ENCODE results near the gene ROBO1.
"Not testable (repeated sequence)": the region's sequence is repeated elsewhere in the genome, so short reads cannot be mapped to it uniquely, and the experiment has no call there.

Gene ROBO1

DNA sequence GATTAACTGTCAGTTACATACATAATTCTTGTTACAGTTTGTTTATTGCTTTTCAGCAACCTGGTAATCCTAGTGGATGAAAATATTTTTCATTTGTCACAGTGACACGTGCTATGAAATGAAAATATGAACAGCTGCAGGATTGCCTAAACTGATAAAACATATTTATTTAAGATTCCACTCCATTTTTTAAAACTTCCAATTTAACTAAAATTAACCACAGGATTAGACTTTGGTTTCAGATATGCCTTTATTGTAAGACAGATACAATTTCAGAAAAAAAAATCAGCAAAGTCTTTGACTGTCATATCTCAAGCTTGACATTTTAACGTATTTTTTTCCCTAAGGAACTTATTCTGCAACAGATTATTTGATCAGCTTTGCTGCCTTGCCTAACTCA, 550.7 kb downstream of the ROBO1 start:
- DNase-seq, result no peak

- no peak for DNase-seq
Measured at GRCh38 chr3:79215286-79215685, 552.5 kb downstream of the ROBO1 start.

DNA sequence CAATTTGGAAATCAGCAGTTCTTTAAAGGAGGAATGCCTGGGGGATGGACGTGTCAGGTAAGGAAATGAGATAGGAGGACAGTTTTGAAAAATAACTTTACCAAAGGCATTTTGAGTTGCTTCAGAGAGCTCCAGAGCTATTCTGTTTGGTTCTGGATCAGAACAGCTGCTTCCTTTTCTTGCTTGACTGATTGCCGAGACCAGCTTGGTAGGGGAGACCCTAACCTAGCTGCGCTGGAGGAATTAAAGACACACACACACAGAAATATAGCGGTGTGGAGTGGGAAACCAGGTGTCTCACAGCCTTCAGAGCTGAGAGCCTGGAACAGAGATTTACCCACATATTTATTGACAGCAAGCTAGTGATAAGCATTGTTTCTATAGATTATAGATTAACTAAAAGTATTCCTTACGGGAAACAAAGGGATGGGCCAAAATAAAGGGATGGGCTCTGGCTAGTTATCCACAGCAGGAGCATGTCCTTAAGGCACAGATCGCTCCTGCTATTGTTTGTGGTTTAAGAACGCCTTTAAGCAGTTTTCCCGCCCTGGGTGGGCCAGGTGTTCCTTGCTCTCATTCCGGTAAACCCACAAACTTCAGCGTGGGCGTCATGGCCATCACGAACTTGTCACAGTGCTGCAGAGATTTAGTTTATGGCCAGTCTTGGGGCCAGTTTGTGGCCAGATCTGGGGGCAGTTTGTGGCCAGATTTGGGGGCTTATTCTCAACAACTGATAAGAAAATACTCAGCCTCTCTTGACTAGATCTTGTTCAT, 556.0 kb downstream of the ROBO1 start:
- DNase-seq, result no peak

DNA sequence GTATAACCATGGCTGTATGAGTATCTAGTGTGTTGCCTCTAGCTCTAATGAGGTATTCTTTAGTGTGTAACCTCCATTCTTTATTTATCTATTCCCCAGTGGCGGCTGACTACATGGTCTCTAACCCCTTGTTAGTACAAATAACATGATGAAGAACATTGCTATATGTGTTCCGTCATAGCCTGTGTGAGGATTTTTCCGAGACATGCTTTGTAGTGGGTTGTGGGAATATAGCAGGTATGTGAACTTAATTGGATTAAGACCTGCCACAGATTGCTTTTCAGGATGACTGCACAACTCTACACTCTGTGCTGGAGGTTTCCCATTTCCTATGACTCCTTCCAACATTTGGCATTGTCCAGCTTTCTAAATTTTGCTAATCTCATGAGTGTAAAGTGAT, 563.4 kb downstream of the ROBO1 start:
- no peak for DNase-seq

DNA sequence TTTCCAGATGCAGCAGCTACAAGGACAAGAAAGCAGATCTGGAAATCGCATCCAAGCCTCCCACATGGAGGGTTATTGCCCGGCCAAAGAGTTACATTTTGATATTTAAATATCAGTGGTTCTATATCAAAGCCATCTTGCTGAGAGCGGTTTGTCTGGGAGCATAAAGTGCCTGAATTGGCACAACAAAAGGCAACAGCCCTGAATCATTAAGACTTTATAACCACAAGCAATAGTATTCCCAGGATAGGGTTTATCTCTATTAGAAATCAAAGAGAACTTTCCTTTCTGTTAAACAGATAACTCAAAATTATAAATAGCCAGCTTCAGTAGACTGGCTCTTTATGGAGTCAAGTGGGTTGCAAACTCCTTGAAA, 564.7 kb downstream of the ROBO1 start:
- DNase-seq, result no peak

DNA sequence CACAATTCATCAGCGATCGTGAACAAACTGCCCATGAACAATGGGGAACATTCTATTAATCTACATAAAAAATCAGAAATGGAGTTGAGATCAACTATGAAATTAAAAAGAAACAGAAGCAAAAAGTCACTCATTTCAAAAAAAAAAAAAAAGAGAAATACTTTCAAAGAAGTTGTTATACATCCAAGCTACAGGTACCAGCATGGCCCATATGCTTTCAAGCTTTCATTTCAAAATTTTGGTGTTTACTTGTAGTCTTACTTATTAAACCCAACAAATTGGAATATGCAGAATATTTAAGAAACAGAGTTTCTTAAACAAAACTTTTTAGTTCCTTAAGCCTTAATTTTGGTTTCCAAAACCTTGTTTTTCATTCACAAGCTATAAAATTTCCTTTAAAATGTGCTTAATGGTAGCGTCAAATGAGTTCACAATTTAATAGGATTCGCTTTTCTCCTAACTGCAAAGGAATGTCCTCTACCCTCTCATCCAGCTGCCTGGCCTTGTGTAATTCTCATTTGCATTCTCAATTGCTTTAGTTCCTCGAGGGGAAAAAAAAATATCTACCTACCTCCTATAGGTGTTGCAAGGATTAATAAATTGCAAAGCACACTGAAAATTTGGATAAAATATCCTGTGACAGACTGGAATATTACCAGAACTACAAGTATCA, 565.2 kb downstream of the ROBO1 start:
- no peak for DNase-seq

- no peak for DNase-seq
Measured at GRCh38 chr3:79200456-79200855, 567.3 kb downstream of the ROBO1 start.

- no peak for DNase-seq
Measured at GRCh38 chr3:79199966-79200365, 567.8 kb downstream of the ROBO1 start.

- no peak for DNase-seq
Measured at GRCh38 chr3:79187426-79187825, 580.4 kb downstream of the ROBO1 start.

DNA sequence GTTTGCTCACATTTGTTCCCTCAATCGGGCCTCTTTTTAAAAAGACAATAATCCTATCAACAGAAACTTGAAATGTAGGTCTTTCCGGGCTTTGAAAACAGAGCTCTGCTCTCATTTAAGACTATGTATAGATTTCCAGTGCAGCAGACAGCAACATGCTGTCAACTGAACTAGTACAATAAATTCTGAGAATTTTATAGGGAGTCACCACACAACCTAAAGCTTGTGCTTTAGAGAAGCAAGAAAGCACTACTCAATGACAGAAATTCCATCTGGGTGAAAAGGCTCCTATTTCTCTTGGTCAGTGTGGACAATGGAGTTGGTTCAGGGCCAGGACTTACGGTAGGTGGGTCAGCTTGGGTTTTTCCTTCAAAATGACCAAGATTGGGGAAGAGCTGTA, 583.5 kb downstream of the ROBO1 start:
- DNase-seq, result no peak

DNA sequence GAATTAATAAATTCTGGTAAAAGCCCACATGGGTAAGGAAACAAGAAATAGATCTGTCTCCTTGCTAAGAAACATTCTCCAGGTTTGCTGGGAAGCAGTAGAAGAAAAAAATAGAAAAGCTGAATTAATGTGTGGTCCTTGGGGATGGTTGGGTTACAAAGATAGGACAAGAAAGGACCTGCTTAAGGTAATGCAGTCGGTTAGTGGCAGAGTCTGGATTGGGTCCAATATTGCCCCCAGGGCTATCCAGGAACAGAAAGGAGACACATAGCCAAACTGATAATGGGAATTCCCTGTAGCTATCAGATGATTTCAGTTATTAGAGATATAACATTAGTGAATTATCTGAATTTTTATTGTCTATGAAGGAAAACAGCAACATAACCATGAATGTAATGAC, 584.3 kb downstream of the ROBO1 start:
- DNase-seq, result no peak

GRCh38 chr3:79178471-79179180, 589.2 kb downstream of the ROBO1 start:
- DNase-seq, result no peak

DNA sequence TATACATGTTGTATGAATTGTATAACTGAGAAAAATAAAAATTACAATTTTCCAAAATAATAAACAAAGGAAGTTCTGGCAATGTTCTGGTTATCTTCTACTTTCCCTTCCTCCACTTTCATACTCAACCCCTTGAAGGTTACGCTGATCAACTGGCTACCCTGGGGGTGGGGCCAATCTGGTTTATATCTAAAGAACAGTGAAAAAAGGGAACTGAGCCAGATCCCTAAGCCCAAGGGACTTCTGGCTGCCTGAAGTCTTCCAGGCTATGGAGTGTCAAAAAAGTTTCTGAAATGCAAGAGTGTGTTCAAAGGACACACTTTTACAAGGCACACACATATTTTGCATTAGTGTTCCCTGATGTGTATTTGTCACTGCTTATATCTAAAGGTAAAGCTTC, 591.9 kb downstream of the ROBO1 start:
- DNase-seq, result no peak

GRCh38 chr3:79173259-79173658, 594.5 kb downstream of the ROBO1 start:
- DNase-seq, result not testable (repeated sequence)

- no peak for DNase-seq
Measured at GRCh38 chr3:79172241-79172640, 595.6 kb downstream of the ROBO1 start.

DNA sequence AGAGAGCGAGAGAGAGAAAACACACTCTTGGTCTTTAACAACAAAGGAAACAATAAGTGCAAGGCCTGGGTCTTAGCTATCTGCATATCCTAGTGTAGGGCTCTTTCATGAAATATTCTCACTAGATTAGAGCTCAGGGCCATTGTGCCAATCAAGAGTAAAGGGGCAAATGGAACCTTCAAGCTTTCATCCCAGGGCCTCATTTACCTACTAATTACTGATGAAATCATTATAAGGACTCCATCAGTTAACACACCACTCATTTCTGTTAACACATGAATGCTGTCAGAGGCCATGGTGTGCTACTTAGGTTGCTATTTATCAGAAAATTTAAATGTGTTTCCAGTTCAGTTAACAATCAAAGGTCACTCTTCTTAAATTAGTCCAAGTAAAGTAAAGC, 597.8 kb downstream of the ROBO1 start:
- DNase-seq, result no peak

GRCh38 chr3:79167651-79168416, 600.0 kb downstream of the ROBO1 start:
- DNase-seq, result no peak

DNA sequence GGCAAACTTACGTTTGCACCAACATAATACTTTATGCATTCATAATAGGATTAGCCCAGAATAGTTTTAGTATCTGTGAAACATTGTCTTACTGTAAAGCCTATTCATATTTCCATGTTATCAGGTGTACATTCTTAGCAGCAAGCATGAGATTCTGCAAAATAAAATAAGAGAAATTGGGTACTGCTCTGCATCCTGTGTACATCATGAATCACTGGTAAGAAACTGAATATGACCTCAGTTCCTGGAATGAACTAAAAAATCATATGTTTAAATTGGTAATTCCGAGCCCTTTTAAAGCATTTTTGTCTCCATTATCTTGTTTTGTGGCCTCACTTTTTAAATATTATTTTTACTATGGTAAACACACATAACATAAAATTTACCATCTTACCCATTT, 605.1 kb downstream of the ROBO1 start:
- DNase-seq, result no peak

DNA sequence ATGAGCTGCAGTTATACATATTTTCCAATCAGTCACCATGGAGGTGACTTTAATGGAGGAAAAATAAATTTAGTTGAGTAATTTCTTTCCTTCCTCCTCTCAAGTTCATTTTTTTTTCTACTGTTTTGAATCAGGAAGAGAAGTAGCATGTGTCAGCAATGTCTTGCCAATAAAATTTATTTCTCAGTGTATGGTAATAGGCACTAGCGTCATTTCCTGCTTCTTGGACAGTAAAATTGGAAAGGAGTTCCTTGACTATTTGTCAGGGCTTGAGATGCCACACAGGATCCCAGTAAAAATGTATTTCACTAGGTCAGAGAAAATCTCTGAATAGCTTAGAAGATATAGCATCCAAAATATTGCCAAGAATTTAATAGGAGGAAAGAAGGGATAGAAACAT, 605.9 kb downstream of the ROBO1 start:
- no peak for DNase-seq

DNA sequence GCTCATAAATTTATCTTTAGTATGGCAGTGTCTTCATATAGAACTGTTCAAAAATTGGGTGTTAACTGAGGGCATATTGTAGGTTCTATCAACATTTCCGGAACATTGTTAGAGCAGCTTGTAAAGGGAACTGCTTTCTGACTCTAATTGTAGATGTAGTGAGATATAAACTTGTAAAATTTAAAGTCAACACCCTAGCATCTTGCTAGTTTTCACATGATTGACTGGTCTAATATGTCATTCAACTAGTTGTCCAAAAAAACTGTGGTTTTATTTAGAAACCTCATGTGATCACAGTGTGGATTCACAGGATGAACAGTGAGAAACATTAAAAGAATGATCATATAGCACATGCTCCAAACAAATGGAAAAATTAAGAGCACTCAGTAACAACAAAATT, 607.4 kb downstream of the ROBO1 start:
- DNase-seq, result no peak

DNA sequence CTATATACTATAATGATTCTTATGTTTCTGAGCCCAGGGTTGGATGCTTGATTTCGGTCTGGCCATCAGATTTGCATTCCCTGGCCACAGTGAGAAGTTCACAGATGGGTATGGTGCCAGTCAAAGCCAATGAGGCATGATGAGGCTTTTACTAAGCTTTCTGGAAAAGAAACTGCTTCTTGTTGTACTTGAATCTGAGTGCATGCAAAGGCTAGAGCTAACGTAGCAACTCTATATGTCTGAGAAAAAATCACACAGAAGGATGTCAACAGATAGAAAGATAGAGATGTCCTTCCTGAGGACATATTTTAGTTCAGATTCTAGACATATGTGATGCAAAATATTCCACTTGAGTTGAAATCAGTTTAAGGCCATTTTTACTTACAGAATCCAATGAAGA, 608.1 kb downstream of the ROBO1 start:
- DNase-seq, result no peak

GRCh38 chr3:79157191-79157590, 610.6 kb downstream of the ROBO1 start:
- no peak for DNase-seq

GRCh38 chr3:79154865-79155264, 612.9 kb downstream of the ROBO1 start:
- DNase-seq, result no peak
